Measurements from ENCODE around the gene ADARB2. TPM values are rescaled to one million over a fixed set of nuclear protein-coding genes. Genes with fewer than 3 reads are reported as not detected.

The ADARB2 gene
- total and polyA plus RNA-seq, 2 experiments from 2014 or later = 1.6 to 3.1 TPM

- Histone ChIP-seq H3K9me3 (ENCODE audit: low read depth) (no peaks in the 10 kb centered on the region), H3K4me3 (no peak overlapping the region)
- DNase-seq (ENCODE audit: low read depth in 1 of 2, low spot score in 1 of 2) = no peak
Observed at GRCh38 chr10:1706711-1707110, 30.6 kb downstream of the ADARB2 start.

GRCh38 chr10:1706256-1706655, 31.1 kb downstream of the ADARB2 start:
- no peaks in the 10 kb centered on the region for H3K9me3 ChIP-seq (ENCODE audit: low read depth)
- H3K4me1 ChIP-seq (ENCODE audit: low read depth) = no peaks in the 10 kb centered on the region
- no peak for DNase-seq (ENCODE audit: low read depth in 1 of 2, low spot score in 1 of 2)
- no peak for TF ChIP-seq CTCF (IDR thresholded peaks at IDR 0.05; ENCODE audit: low read depth, low read length)
- no peaks in the 10 kb centered on the region for H3K27me3 ChIP-seq
- no peak overlapping the region for H3K4me3 ChIP-seq
- H3K36me3 ChIP-seq = no peaks in the 10 kb centered on the region
- no peak overlapping the region for H3K27ac ChIP-seq

More at GRCh38 chr10:1706711-1707110, 30.6 kb downstream of the ADARB2 start:
- Histone ChIP-seq H3K4me1 (ENCODE audit: low read depth) (no peaks in the 10 kb centered on the region), H3K27ac (no peak overlapping the region), H3K27me3 (no peaks in the 10 kb centered on the region), H3K36me3 (no peaks in the 10 kb centered on the region)
- no peak for TF ChIP-seq CTCF (IDR thresholded peaks at IDR 0.05; ENCODE audit: low read depth, low read length)

- Histone ChIP-seq H3K4me3 (no peak overlapping the region), H3K36me3 (no peaks in the 10 kb centered on the region), H3K27ac (no peak overlapping the region), H3K4me1 (ENCODE audit: low read depth) (no peaks in the 10 kb centered on the region), H3K27me3 (no peaks in the 10 kb centered on the region), H3K9me3 (ENCODE audit: low read depth) (no peaks in the 10 kb centered on the region)
- TF ChIP-seq CTCF (IDR thresholded peaks at IDR 0.05; ENCODE audit: low read depth, low read length) = no peak
- no peak for DNase-seq (ENCODE audit: low read depth in 1 of 2, low spot score in 1 of 2)
Observed at GRCh38 chr10:1698185-1698584, 39.1 kb downstream of the ADARB2 start.

DNA sequence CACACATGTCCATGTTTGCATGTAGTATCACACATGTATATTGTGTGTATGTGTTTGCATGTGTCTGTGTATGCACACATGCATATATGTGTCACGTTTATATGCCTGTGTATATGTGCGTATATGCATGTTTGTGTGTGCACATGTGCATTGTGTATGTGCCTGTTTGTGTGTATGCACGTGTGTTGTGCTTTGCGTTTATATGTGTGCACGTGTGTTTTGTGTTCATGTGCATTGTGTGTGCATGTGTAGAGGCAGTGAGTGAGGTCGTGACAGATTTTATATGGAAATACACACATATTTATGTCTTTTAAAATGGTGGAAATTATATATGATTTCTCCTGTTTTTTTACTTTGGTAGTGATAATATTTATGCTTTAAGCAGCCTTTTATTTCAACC, 41.2 kb downstream of the ADARB2 start:
- H3K27me3 ChIP-seq = no peaks in the 10 kb centered on the region
- H3K9me3 ChIP-seq (ENCODE audit: low read depth) = no peaks in the 10 kb centered on the region
- DNase-seq (ENCODE audit: low read depth in 1 of 2, low spot score in 1 of 2) = no peak
- H3K4me1 ChIP-seq (ENCODE audit: low read depth) = no peaks in the 10 kb centered on the region
- no peak overlapping the region for H3K27ac ChIP-seq
- no peak for TF ChIP-seq CTCF (IDR thresholded peaks at IDR 0.05; ENCODE audit: low read depth, low read length)
- H3K4me3 ChIP-seq = no peak overlapping the region
- H3K36me3 ChIP-seq = no peaks in the 10 kb centered on the region

GRCh38 chr10:1690086-1690485, 47.2 kb downstream of the ADARB2 start:
- no peak overlapping the region for H3K4me3 ChIP-seq
- H3K4me1 ChIP-seq (ENCODE audit: low read depth) = no peaks in the 10 kb centered on the region
- TF ChIP-seq CTCF (IDR thresholded peaks at IDR 0.05; ENCODE audit: low read depth, low read length) = no peak
- no peak for DNase-seq (ENCODE audit: low read depth in 1 of 2, low spot score in 1 of 2)
- no peak overlapping the region for H3K27ac ChIP-seq
- no peaks in the 10 kb centered on the region for H3K27me3 ChIP-seq
- no peaks in the 10 kb centered on the region for H3K9me3 ChIP-seq (ENCODE audit: low read depth)
- no peaks in the 10 kb centered on the region for H3K36me3 ChIP-seq

- Histone ChIP-seq H3K27me3 (no peaks in the 10 kb centered on the region), H3K4me3 (no peak overlapping the region), H3K4me1 (ENCODE audit: low read depth) (no peaks in the 10 kb centered on the region), H3K9me3 (ENCODE audit: low read depth) (no peaks in the 10 kb centered on the region), H3K27ac (no peak overlapping the region), H3K36me3 (no peaks in the 10 kb centered on the region)
- TF ChIP-seq CTCF (IDR thresholded peaks at IDR 0.05; ENCODE audit: low read depth, low read length) = no peak
- no peak for DNase-seq (ENCODE audit: low read depth in 1 of 2, low spot score in 1 of 2)
Observed at GRCh38 chr10:1688531-1688930, 48.8 kb downstream of the ADARB2 start.
